RWPE1 (cell line): Measurements from ENCODE around the gene CDC34.
A peak's percentile ranks its signal among the peaks of the same experiment; 100 is the strongest.

Source experiments
- CTCF ChIA-PET: fragments of 350-600 bp; sonication (Branson Sonifier 250); formaldehyde crosslinking; extraction: SDS; loops from one replicate; lab custom pipeline; 2021; lab: Yijun Ruan, JAX
- POLR2A ChIA-PET: fragments of 400-600 bp; formaldehyde crosslinking; extraction: SDS; loops from one replicate; lab custom pipeline; 2020; ENCODE audit warnings: antibody characterized with exemption; ENCODE audit not compliant: low non-redundant PET; lab: Yijun Ruan, JAX
- DNase-seq: peaks from one replicate; pipeline ENCODE4 v3.0.0; 2012; ENCODE audit warnings: low spot score
- H3K27ac ChIP-seq: fragments of 450-650 bp; 2 replicates; pipeline ENCODE4 v1.5.1; 2017
- TF ChIP-seq, protein P1 (sequence below): fragments of 450-650 bp; conservative IDR thresholded peaks from 2 replicates; pipeline ENCODE4 v1.5.1; 2017; ENCODE audit warnings: low read depth, mild to moderate bottlenecking

CDC34 gene

GRCh38 chr19:570937-571565 lies 39.5 kb downstream of the CDC34 start:
- DNase-seq, result no peak
- ChIA-PET POLR2A (no interaction called here), CTCF (no interaction called here)
- peak overlapping the region; percentile 99 for H3K27ac ChIP-seq
- TF ChIP-seq, protein P1, sequence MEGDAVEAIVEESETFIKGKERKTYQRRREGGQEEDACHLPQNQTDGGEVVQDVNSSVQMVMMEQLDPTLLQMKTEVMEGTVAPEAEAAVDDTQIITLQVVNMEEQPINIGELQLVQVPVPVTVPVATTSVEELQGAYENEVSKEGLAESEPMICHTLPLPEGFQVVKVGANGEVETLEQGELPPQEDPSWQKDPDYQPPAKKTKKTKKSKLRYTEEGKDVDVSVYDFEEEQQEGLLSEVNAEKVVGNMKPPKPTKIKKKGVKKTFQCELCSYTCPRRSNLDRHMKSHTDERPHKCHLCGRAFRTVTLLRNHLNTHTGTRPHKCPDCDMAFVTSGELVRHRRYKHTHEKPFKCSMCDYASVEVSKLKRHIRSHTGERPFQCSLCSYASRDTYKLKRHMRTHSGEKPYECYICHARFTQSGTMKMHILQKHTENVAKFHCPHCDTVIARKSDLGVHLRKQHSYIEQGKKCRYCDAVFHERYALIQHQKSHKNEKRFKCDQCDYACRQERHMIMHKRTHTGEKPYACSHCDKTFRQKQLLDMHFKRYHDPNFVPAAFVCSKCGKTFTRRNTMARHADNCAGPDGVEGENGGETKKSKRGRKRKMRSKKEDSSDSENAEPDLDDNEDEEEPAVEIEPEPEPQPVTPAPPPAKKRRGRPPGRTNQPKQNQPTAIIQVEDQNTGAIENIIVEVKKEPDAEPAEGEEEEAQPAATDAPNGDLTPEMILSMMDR, result no peak

DNA sequence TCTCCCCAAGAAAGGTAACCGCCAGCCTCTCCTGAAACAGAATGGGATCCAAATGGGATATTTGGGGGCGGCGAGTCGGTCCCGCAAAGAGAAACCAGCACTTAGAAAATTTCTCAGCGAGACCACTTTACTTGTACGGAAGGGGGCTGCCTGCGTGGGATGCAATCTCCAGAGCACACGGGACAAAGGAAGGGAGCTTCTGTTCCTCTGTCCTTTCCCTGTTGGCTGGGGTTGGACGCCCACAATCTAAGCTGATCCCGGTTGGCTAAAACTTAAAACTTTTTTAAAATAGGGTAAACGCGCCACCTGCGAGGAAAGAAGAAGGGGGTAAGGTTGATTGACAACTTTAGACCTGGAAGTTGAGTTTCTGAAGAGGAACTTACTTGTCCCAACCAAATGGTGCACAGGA lies 40.0 kb downstream of the CDC34 start:
- peak overlapping the region; percentile 99 for H3K27ac ChIP-seq
- ChIA-PET CTCF (interaction anchor here (0.7 to 1.3 kb wide), 2 partner anchors 12 to 109 kb away, joined by 3 to 4 read pairs; no protein-coding TSS in a partner anchor), POLR2A (interaction anchor here (0.5 kb wide), 1 partner anchor 14 kb away, joined by 4 read pairs; no protein-coding TSS in a partner anchor)
- TF ChIP-seq, protein P1, result no peak
- DNase-seq, result no peak

GRCh38 chr19:572140-572742 lies 40.7 kb downstream of the CDC34 start, which contains the start of gene BSG:
BSG (plus strand) TSS chr19:572596; CDS start chr19:572635, 39 bp downstream.
- peak; percentile 98 for DNase-seq
- TF ChIP-seq, protein P1, result no peak
- H3K27ac ChIP-seq, result peak within 1 kb of the TSS; percentile 99
- CTCF ChIA-PET, result interaction anchor here (0.7 to 1.3 kb wide), 3 partner anchors 12 to 108 kb away, joined by 3 to 5 read pairs (median 4); no protein-coding TSS in a partner anchor
- POLR2A ChIA-PET, result interaction anchor here (0.5 to 1.0 kb wide), 2 partner anchors 14 to 40 kb away, joined by 4 to 5 read pairs; no protein-coding TSS in a partner anchor

- DNase-seq, result peak; percentile 71
- CTCF ChIA-PET, result interaction anchor here (0.9 to 1.3 kb wide), 2 partner anchors 11 to 63 kb away, joined by 4 to 5 read pairs; no protein-coding TSS in a partner anchor
- POLR2A ChIA-PET, result interaction anchor here (1.0 kb wide), 1 partner anchor 41 kb away, joined by 5 read pairs; no protein-coding TSS in a partner anchor
- H3K27ac ChIP-seq, result peak overlapping the region; percentile 99
- TF ChIP-seq, protein P1, result no peak
These were observed 41.4 kb downstream of the CDC34 start for GRCh38 chr19:572743-573518.

DNA sequence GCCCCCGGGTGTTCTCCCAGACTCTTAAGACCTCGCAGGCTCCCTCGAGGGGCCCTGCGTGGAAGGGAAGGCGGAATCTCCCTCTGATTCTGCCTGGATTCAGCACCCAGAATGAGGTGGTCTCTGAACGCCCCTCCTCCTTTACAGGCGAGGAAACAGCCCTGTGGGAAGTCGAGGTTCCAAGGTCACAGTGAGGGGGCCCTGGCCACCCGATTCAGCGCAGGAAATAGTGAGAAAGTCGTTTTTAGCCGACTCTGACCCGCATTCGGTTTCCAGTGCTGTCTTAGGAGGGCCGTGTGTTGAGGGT lies 41.9 kb downstream of the CDC34 start:
- POLR2A ChIA-PET, result interaction anchor here (0.7 kb wide), 1 partner anchor 44 kb away, joined by 3 read pairs; no protein-coding TSS in a partner anchor
- CTCF ChIA-PET, result no interaction called here
- peak overlapping the region; percentile 99 for H3K27ac ChIP-seq
- DNase-seq, result no peak
- TF ChIP-seq, protein P1, result no peak
